ENCODE measurements around the gene FSTL4.
"Not testable (repeated sequence)": the region's sequence is repeated elsewhere in the genome, so short reads cannot be mapped to it uniquely, and the experiment has no call there.

The FSTL4 gene

GRCh38 chr5:133222521-133222920 is 389.8 kb downstream of the FSTL4 start:
- POLR2A ChIA-PET: no interaction called here
- no peak for DNase-seq (ENCODE audit: low read depth, low spot score)
- no peak overlapping the region for H3K4me3 ChIP-seq (ENCODE audit: low read depth, low read length)
- CTCF ChIA-PET: interaction anchor here (0.9 kb wide), 1 partner anchor 111 kb away, joined by 3 read pairs; no protein-coding TSS in a partner anchor
- TF ChIP-seq, protein P1, sequence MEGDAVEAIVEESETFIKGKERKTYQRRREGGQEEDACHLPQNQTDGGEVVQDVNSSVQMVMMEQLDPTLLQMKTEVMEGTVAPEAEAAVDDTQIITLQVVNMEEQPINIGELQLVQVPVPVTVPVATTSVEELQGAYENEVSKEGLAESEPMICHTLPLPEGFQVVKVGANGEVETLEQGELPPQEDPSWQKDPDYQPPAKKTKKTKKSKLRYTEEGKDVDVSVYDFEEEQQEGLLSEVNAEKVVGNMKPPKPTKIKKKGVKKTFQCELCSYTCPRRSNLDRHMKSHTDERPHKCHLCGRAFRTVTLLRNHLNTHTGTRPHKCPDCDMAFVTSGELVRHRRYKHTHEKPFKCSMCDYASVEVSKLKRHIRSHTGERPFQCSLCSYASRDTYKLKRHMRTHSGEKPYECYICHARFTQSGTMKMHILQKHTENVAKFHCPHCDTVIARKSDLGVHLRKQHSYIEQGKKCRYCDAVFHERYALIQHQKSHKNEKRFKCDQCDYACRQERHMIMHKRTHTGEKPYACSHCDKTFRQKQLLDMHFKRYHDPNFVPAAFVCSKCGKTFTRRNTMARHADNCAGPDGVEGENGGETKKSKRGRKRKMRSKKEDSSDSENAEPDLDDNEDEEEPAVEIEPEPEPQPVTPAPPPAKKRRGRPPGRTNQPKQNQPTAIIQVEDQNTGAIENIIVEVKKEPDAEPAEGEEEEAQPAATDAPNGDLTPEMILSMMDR (IDR thresholded peaks at IDR 0.05; ENCODE audit: insufficient read depth, low read length, missing control alignments): no peak

DNA sequence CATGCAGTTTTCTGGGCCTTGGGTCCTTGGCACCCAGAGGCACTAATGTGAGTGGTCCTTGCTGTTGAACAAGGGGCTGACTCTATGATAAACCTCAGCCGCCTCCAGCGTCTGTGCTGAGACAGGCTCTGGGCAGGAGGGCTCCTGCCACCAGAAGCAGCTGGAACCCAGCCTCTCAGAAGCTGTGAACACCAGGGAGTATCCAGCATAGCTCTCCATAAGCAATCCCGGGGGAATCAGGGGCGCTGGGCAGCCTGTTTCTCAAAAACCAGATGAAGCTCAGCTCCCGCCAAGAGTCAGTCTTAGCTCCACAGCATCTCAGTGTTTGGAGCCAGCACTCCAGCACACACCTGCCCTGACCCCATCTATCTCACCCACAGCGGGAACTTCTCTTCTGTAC is 390.3 kb downstream of the FSTL4 start:
- ChIA-PET POLR2A (no interaction called here), CTCF (interaction anchor here (0.9 kb wide), 1 partner anchor 111 kb away, joined by 3 read pairs; no protein-coding TSS in a partner anchor)
- TF ChIP-seq, protein P1 (IDR thresholded peaks at IDR 0.05; ENCODE audit: insufficient read depth, low read length, missing control alignments): no peak

GRCh38 chr5:133220851-133221674 is 391.3 kb downstream of the FSTL4 start:
- CTCF ChIA-PET: no interaction called here
- POLR2A ChIA-PET: no interaction called here
- TF ChIP-seq, protein P1 (IDR thresholded peaks at IDR 0.05; ENCODE audit: insufficient read depth, low read length, missing control alignments): no peak
- no peak for DNase-seq (ENCODE audit: low read depth, low spot score)
- no peak overlapping the region for H3K4me3 ChIP-seq (ENCODE audit: low read depth, low read length)

More for the DNA sequence above, 390.3 kb downstream of the FSTL4 start:
- no peak overlapping the region for H3K4me3 ChIP-seq (ENCODE audit: low read depth, low read length)
- DNase-seq (ENCODE audit: low read depth, low spot score): no peak

DNA sequence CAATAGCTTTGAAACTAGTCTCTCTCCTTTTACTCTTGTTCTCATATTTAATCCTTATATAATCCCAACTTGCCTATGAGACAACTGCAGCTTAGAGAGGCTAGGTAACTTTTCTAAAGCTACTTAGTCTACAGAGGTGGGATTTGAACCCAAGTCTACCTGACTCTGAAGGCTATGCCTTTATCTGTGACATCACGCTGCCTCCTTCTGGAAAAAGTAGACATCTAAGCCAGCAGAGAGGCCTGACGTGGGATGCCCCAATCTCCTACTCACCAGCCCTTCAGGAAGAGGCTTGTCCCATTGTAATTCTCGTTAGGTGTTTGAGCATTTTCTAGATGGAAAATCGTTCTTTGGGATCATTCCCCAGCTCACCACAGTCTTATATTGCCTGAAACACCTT is 393.0 kb downstream of the FSTL4 start:
- no peak for DNase-seq (ENCODE audit: low read depth, low spot score)
- POLR2A ChIA-PET: no interaction called here
- TF ChIP-seq, protein P1 (IDR thresholded peaks at IDR 0.05; ENCODE audit: insufficient read depth, low read length, missing control alignments): no peak
- CTCF ChIA-PET: no interaction called here
- no peak overlapping the region for H3K4me3 ChIP-seq (ENCODE audit: low read depth, low read length)

- DNase-seq (ENCODE audit: low read depth, low spot score); CTCF ChIA-PET; H3K4me3 ChIP-seq (ENCODE audit: low read depth, low read length); POLR2A ChIA-PET: not testable (repeated sequence)
Measured at GRCh38 chr5:133216138-133216537, 396.2 kb downstream of the FSTL4 start.

DNA sequence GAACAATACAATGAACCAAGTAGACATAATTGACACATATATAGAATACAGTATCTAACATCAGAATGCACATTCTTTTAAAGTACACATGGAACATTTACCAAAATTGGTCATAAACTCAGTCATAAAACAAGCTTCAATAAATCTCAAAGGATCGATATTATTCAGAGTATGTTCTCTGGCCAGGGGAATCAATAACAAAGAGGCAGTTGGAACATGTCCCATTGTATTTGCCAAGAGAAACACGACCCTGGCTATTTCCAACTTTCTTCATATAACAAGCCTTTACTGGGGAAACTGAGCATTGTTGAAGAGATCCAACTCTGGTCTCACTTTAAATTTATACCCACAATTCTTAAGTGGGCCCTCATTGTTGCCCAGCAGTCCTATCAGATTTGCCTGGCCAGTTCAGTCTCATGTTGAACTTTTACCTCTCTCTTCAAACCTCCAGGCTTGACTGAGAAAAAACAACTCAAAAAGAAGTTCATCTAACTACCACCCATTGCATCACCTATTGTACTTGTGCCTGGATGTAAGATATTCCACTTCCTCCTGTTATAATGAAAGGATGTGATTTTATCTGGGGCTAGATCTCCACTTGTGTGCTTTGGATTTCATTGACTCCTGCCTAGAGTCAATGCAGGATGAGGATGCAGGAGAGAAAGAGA is 398.1 kb downstream of the FSTL4 start:
- no peak for DNase-seq (ENCODE audit: low read depth, low spot score)
- ChIA-PET POLR2A (no interaction called here), CTCF (no interaction called here)
- TF ChIP-seq, protein P1 (IDR thresholded peaks at IDR 0.05; ENCODE audit: insufficient read depth, low read length, missing control alignments): no peak
- no peak overlapping the region for H3K4me3 ChIP-seq (ENCODE audit: low read depth, low read length)
